ENCODE measurements around the gene MYO1D.

GRCh38 chr17:32746698-32747097 lies 130.2 kb downstream of the MYO1D start:
- TF ChIP-seq CTCF (IDR thresholded peaks at IDR 0.05) = no peak
- no peak for TF ChIP-seq POLR2A (IDR thresholded peaks at IDR 0.05)
- no peak for TF ChIP-seq EP300 (IDR thresholded peaks at IDR 0.05)
